ENCODE data around the gene PTX4.

DNA sequence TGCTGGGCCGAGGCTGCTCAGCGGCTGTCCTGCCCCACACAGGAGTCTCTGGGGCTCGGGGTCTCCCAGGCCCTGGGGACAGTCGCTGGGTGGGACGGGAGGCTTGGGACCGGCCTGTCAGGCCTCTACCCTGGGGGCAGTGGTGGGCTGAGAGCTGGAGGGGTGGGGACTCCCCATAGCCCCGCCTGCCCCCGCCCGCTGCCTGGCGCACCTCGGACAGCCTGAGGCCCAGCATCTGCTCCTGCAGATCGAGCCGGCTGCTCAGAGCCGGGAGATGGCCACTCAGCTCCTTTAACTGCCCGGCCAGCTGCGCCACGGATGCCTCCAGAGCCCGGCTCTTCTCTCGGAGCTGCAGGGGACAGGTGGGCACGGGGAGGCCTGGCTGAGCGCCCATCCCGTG, 51.1 kb downstream of the PTX4 start:
- no peak for TF ChIP-seq RAD21 (CRISPR knock-in tag; conservative IDR thresholded peaks at IDR 0.05 in 1 of 2, IDR thresholded peaks at IDR 0.05 in 1 of 2)
- no peak for TF ChIP-seq FOS (IDR thresholded peaks at IDR 0.05; ENCODE audit: extremely low read depth, insufficient read length)
- no peak for TF ChIP-seq ZNF24 (IDR thresholded peaks at IDR 0.05)
- no peak for TF ChIP-seq KAT8 (IDR thresholded peaks at IDR 0.05; ENCODE audit: low read depth)
- TF ChIP-seq MIER1 (IDR thresholded peaks at IDR 0.05; ENCODE audit: low read depth), result no peak
